ENCODE measurements around the gene EFHD2.

Gene EFHD2

GRCh38 chr1:15390667-15391066 is 19.0 kb upstream of the EFHD2 start:
- no peak overlapping the region for H3K4me3 ChIP-seq (ENCODE audit: low read length)
- DNase-seq (ENCODE audit: low read depth): no peak
- no peak for TF ChIP-seq CTCF (IDR thresholded peaks at IDR 0.05; ENCODE audit: insufficient read depth, low read depth, low read length, missing control alignments)

- TF ChIP-seq CTCF (IDR thresholded peaks at IDR 0.05; ENCODE audit: insufficient read depth, low read depth, low read length, missing control alignments): no peak
- no peak overlapping the region for H3K4me3 ChIP-seq (ENCODE audit: low read length)
- DNase-seq (ENCODE audit: low read depth): no peak
Measured at GRCh38 chr1:15391366-15391765, 18.3 kb upstream of the EFHD2 start.

GRCh38 chr1:15393475-15394257 is 16.0 kb upstream of the EFHD2 start:
- TF ChIP-seq CTCF (IDR thresholded peaks at IDR 0.05; ENCODE audit: insufficient read depth, low read depth, low read length, missing control alignments): no peak
- DNase-seq (ENCODE audit: low read depth): no peak
- no peak overlapping the region for H3K4me3 ChIP-seq (ENCODE audit: low read length)

- H3K4me3 ChIP-seq (ENCODE audit: low read length): no peak overlapping the region
- TF ChIP-seq CTCF (IDR thresholded peaks at IDR 0.05; ENCODE audit: insufficient read depth, low read depth, low read length, missing control alignments): no peak
- DNase-seq (ENCODE audit: low read depth): no peak
Measured at GRCh38 chr1:15394258-15394690, 15.4 kb upstream of the EFHD2 start.

- no peak overlapping the region for H3K4me3 ChIP-seq (ENCODE audit: low read length)
- DNase-seq (ENCODE audit: low read depth): no peak
- no peak for TF ChIP-seq CTCF (IDR thresholded peaks at IDR 0.05; ENCODE audit: insufficient read depth, low read depth, low read length, missing control alignments)
Measured at GRCh38 chr1:15397236-15397635, 12.5 kb upstream of the EFHD2 start.

- H3K4me3 ChIP-seq (ENCODE audit: low read length): no peak overlapping the region
- DNase-seq (ENCODE audit: low read depth): no peak
- TF ChIP-seq CTCF (IDR thresholded peaks at IDR 0.05; ENCODE audit: insufficient read depth, low read depth, low read length, missing control alignments): no peak
Measured at GRCh38 chr1:15399710-15400109, 10.0 kb upstream of the EFHD2 start.

GRCh38 chr1:15400627-15401026 is 9.1 kb upstream of the EFHD2 start:
- no peak for TF ChIP-seq CTCF (IDR thresholded peaks at IDR 0.05; ENCODE audit: insufficient read depth, low read depth, low read length, missing control alignments)
- H3K4me3 ChIP-seq (ENCODE audit: low read length): no peak overlapping the region
- peak; percentile 98 for DNase-seq (ENCODE audit: low read depth)

Measured in epithelial cell of esophagus (primary cell).